NCI-H524 (cell line): ENCODE measurements around the gene KIAA0825.

Source experiments
- DNase-seq, 2 experiments: peaks; one replicate each; lab custom pipeline; 2025; lab: John Stamatoyannopoulos, UW

The KIAA0825 gene

GRCh38 chr5:94243612-94244011 lies 374.8 kb downstream of the KIAA0825 start:
- no peak for DNase-seq

- DNase-seq = no peak
Observed at GRCh38 chr5:94240993-94241651, 377.3 kb downstream of the KIAA0825 start.

DNA sequence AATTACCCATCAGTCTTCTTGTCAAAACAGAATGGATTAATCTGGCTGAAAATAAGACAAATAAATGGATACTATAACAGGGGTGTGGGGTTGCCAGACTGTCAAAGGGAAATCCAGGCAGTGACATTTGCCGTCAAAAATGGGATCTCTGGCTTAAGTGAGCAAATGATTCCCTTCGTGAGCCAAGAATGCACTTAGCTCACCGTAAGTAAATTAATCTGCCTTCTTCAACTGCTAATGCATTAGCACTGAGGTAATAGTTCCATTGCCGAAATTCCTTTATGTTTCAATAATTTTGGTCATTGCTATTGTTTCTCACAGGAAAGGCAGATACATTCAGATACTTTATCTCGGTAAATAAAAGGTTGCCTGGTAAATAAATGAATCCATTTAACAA lies 377.8 kb downstream of the KIAA0825 start:
- DNase-seq = peak in 1 of 2 experiments; percentile 41

- no peak for DNase-seq
Observed at GRCh38 chr5:94240134-94240533, 378.3 kb downstream of the KIAA0825 start.

DNA sequence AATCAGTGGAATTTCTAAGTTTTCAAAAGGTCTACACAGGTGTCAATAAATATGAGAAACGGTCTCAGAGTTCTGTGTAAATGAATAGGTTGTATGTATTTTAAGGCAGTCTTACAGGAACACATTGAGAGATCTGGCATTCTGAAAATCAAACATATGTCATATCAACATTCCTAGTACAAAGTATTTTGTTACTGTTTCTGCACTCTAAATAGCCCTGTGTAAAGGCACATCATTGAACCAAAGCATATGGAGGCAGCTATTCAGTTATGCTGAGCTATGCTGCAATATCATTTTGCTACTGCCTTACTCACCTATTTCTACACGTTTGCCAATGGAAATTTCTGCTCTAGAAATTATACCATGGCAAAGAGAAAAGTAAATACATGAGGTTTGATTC lies 379.1 kb downstream of the KIAA0825 start:
- no peak for DNase-seq

DNA sequence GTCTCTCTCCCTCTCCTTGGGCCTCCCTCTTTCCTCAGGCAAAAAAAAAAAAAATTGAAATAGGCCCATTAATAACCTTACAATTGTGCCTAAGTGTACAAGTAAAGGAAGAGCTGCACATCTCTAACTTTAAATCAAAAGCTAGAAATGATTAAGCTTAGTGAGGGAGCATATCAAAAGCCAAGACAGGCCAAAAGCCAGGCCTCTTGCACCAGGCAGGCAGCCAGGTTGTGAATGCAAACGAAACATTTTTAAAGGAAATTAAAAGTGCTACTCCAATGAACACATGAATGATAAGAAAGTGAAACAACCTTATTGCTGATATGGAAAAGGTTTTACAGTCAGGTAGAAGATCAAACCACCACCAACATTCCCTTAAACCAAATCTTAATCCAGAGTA lies 383.4 kb downstream of the KIAA0825 start:
- DNase-seq = no peak

DNA sequence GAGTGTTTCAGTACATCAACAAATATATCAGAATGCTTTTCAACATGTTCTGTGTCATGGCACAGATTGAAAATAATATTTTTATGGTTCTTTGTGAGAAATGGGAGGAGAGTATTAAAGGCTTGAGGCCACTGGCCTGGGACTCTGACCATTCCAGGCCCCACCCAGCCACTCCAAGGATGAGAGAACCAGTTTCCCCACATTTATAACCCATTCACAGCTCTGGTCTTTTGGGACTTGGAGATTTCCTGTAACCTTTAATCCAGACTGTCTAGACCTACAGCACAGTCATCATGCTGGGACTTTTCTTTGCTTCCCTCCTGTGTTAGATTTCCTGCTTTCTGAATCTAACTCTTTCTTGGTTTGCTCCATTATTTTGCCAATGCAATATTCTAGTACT lies 389.6 kb downstream of the KIAA0825 start:
- no peak for DNase-seq

GRCh38 chr5:94223235-94223634 lies 395.2 kb downstream of the KIAA0825 start:
- DNase-seq = no peak

- no peak for DNase-seq
Observed at GRCh38 chr5:94218374-94218773, 400.0 kb downstream of the KIAA0825 start.

DNA sequence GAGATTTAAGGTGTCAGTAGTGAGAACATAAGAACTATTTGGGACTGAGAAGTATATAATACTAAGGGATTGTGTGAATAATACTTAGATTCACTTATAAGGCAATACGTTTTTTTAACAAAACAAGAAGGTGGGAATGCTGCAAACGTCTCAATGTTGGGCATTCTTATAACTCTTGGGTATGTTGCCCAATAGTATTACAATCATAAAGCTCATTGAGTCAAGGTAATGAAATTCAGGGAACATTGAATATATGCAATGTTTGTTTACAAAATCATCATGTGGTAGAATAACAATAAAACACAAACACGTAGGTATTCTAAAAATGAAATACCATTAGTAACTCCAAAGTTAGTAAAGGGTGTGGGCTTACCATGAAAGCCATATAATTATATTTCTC lies 400.7 kb downstream of the KIAA0825 start:
- no peak for DNase-seq

- no peak for DNase-seq
Observed at GRCh38 chr5:94217216-94217615, 401.2 kb downstream of the KIAA0825 start.

DNA sequence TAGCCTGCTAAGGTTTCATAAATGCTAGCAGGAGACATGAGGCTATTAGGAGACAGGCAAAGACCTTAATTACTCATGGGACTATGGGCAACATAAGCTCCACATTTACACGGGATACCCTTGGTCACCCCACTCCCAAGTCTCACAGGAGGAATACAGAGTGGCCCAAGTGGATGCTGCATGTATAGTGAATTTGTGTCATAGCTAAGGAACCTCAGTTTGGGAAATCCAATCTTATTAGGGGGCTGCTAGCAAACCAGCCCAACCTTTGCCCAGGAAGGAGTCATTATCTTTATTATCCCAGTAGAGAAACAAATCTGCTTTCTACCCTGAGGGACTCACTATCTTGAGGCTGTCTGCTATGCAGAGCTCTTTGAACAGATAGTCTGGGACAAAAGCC lies 405.9 kb downstream of the KIAA0825 start:
- DNase-seq = no peak

DNA sequence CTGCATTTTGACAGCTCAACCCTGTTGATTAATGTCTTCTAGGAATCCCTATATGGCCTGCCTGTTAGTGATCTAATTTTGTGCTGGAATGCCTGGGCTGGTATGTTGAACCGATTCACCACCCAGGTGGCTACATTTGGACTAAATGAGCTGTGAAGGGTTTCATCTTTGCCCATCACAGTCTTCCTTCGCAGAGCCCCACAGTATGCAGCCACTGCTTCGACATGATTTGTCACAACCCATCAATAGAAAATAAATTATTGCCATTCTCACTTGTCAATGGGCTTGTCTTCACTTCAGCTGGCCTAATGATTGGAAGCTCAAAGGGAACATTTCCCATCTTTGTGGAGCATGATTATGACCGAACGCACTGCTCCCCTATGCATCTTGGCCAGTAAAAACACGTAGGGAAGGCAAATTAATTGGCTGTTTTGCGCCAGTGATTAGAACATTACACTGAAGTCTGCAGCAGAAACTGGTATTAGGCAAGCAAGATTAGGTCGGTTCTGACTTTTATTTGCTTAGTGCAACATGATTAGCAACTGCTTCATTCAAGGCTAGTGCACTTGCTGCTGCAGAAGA lies 408.5 kb downstream of the KIAA0825 start:
- no peak for DNase-seq

GRCh38 chr5:94209272-94209671 lies 409.1 kb downstream of the KIAA0825 start:
- DNase-seq = no peak

GRCh38 chr5:94199566-94199965 lies 418.8 kb downstream of the KIAA0825 start:
- no peak for DNase-seq

DNA sequence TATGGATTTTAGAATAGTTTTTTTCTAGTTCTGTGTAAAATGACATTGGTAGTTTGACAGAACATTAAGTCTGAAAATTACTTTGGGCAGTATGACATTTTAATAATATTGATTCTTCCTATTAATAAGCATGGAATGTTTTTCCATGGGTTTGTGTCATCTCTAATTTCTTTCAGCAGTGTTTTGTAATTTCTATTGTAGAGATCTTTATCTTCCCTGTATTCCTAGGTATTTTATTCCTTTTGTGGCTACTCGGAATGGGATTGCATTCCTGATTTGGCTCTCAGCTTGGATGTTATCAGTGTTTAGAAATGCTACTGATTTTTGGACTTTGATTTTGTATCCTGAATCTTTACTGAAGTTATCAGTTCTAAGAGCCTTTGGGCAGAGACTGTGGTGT lies 420.4 kb downstream of the KIAA0825 start:
- DNase-seq = no peak

GRCh38 chr5:94196953-94197352 lies 421.5 kb downstream of the KIAA0825 start:
- DNase-seq = no peak

DNA sequence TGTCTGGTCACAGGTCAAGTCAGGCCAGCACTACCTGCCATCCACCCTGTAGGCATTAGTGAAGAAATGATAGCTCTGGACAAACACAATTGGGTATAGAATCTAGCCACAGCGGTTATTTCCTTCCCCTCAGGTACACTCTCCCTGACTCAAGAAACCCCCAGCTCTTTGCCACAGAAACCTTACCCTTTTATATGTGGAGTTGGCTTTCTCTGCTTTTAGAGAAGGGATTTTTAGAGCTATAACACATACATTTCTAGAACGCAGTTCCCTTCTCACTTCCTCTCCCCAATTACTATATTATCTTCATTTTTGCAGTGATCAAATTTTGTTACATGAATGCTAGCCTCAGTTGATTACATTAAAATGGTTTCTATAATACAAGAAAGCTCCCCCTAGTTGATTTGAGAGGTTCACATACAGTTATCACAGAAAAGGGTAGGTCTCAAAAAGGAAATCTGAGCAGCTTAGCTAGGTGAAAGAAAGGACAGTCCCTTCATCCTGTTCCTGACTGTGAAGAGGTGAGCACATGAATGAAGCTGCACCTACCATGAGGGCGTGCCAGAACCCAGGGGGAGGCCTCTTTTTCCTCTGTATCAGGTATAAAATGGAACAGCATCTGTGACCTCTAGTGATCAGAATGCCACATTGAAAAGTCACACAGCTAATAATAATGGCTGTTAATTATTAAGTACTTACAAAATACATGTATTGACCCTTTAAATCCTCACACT lies 425.6 kb downstream of the KIAA0825 start:
- DNase-seq = no peak

DNA sequence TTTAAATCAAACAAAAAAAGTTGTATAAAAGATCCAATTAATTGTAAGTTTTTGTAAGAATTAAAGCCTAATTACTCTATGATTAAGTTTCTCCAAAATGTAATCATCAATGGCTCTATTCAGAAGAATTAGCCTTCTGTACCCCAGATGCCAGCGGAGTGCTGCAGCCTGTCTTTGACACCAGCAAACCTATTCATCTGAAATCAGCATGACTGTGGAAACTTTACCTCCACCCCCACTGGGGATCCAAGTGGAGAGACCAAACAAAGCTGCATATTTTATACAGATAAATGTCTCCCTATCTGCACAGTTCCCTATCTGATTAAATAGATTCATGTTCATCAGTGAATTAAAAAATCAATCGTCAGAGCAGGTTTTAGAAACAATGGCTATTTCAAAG lies 426.8 kb downstream of the KIAA0825 start:
- DNase-seq = no peak

DNA sequence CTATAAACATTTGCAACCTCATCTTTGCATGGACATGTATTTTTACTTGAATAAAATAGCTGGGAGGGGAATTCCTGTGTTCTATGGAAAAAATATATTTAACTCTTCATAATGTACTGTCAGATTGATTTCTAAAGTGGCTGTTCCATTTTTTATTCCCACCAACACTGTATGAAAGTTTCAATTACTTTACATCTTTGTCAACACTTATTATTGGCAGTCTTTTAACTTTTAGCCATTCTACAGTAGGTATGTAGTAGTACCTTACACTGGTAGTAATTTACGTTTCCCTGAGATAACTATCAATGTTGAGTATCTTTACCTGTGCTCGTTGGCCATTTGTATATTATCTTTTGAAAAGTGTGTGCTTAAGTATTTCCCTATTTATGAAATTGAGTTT lies 429.7 kb downstream of the KIAA0825 start:
- no peak for DNase-seq

DNA sequence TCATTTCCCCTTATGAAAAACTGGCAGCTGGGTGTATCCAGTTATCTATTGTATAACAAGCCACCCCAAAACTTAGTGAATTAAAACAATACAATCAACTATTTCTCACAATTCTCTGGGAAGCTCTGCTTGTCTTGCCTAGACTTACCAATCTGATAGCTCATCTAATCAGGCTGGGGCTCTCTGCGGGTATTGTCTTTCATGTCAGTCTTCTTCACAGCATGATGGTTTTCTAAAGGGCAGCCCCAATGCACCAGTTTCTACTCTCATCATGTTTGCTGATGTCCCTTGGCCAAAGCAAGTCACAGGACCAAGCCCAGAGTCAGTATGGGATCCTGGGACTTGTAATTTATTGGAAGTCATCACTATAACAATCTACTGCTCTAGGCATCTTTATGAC lies 433.5 kb downstream of the KIAA0825 start:
- DNase-seq = no peak

DNA sequence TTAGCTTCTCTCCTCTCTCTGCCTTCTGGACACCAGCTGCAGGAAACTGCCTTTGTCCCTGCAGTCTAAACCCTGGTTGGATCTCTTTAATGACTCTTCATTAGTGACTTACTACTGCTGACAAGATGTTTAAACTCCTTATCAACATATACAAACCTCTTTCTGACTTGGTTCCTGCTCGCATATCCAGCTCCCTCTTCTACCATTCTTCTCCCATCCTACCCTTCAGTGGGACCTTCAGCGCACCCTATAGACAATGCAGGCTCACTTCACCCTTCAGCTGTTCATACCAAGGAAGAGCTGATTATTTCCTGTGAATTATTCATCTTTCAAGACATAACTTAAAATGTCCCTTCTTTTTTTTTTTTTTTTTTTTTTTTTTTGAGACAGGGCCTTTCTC lies 436.5 kb downstream of the KIAA0825 start:
- peak in 1 of 2 experiments; percentile 9 for DNase-seq

- no peak for DNase-seq
Observed at GRCh38 chr5:94180761-94181160, 437.6 kb downstream of the KIAA0825 start.
